Endothelial cell of umbilical vein (primary cell): ENCODE data around the gene ABHD17A. TPM values are rescaled to one million over a fixed set of nuclear protein-coding genes. Genes with fewer than 3 reads are reported as not detected.

Source experiments
- BruUV-seq: library from RNA; stranded (reverse); fragments of 400-500 nt; replicated peaks from 2 replicates; lab custom pipeline; 2021; lab: Mats Ljungman, UMichigan
- CTCF ChIA-PET: fragments of 300-600, 350-600 bp; sonication (Branson Sonifier 250); formaldehyde crosslinking; loops from one replicate; lab custom pipeline; 2021; ENCODE audit warnings: antibody characterized with exemption, inconsistent platforms; lab: Charles Lee
- POLR2A ChIA-PET: fragments of 300-600, 350-600 bp; sonication (Branson Sonifier 250); formaldehyde crosslinking; loops from one replicate; lab custom pipeline; 2021; ENCODE audit warnings: antibody characterized with exemption, inconsistent platforms; lab: Charles Lee
- DNase-seq: peaks from one replicate; pipeline ENCODE4 v3.0.0-alpha.2; 2011; ENCODE audit warnings: low read depth, low spot score
- FAIRE-seq: peaks from 2 replicates; lab custom pipeline; 2011; peaks lifted over from hg19 to GRCh38; lab: Jason Lieb, UNC
- H2AFZ ChIP-seq: 2 replicates; pipeline ENCODE4 v1.6.0; 2012; ENCODE audit warnings: low read depth, low read length, control low read depth, inconsistent platforms
- H3K27ac ChIP-seq: 2 replicates; pipeline ENCODE4 v1.5.1; 2011; ENCODE audit warnings: low read depth, mild to moderate bottlenecking, control low read depth, low read length, moderate library complexity; ENCODE audit not compliant: insufficient read depth
- H3K27me3 ChIP-seq, 2 experiments: 2 replicates each; pipeline versions ENCODE4 v1.6.0 to v1.6.1; 2011; ENCODE audit warnings: low read length in 2 of 2, mixed read lengths in 1 of 2; ENCODE audit not compliant: control insufficient read depth in 2 of 2, insufficient read depth in 2 of 2
- H3K36me3 ChIP-seq, 2 experiments: 2 replicates in 1 of 2; 3 replicates in 1 of 2; pipeline ENCODE4 v1.5.1; 2011; ENCODE audit warnings: low read length in 2 of 2, mild to moderate bottlenecking in 1 of 2, moderate library complexity in 1 of 2; ENCODE audit not compliant: control insufficient read depth in 2 of 2, insufficient read depth in 2 of 2; ENCODE audit errors: extremely low read depth in 1 of 2
- H3K4me1 ChIP-seq: 3 replicates; pipeline ENCODE4 v1.5.1; 2011; ENCODE audit warnings: mild to moderate bottlenecking, low read length; ENCODE audit not compliant: control insufficient read depth, insufficient read depth; ENCODE audit errors: extremely low read depth
- H3K4me2 ChIP-seq: 2 replicates; pipeline ENCODE4 v1.6.1; 2011; ENCODE audit warnings: low read length, control low read depth, mixed read lengths; ENCODE audit not compliant: insufficient read depth
- H3K4me3 ChIP-seq, 3 experiments: fragments of 200-600 bp in 1 of 3; sonication (generic), shearing (Covaris generic) in 1 of 3; replicated peaks in 1 of 3; 2 replicates each; pipeline ENCODE4 v1.5.1; 2011 to 2016; ENCODE audit warnings: control low read depth in 3 of 3, low read length in 3 of 3, mild to moderate bottlenecking in 2 of 3, inconsistent platforms in 1 of 3, low read depth in 1 of 3, moderate library complexity in 1 of 3; ENCODE audit not compliant: insufficient read depth in 1 of 3
- H3K79me2 ChIP-seq: 2 replicates; pipeline ENCODE4 v1.6.0; 2012; ENCODE audit warnings: low read length, inconsistent platforms; ENCODE audit not compliant: control insufficient read depth, insufficient read depth
- H3K9ac ChIP-seq: replicated peaks from 2 replicates; pipeline ENCODE3; 2011; ENCODE audit warnings: low read length, control low read depth; ENCODE audit not compliant: insufficient read depth; ENCODE audit errors: extremely low read depth
- H3K9me1 ChIP-seq: replicated peaks from 3 replicates; pipeline ENCODE4 v1.6.0; 2011; ENCODE audit warnings: mild to moderate bottlenecking, low read length; ENCODE audit not compliant: control insufficient read depth, insufficient read depth; ENCODE audit errors: extremely low read depth
- H3K9me3 ChIP-seq: replicated peaks from 2 replicates; pipeline ENCODE4 v1.5.1; 2012; ENCODE audit warnings: low read length, inconsistent platforms; ENCODE audit not compliant: control insufficient read depth, insufficient read depth
- H4K20me1 ChIP-seq: replicated peaks from 2 replicates; pipeline ENCODE3; 2011; ENCODE audit warnings: mild to moderate bottlenecking, low read length; ENCODE audit not compliant: control insufficient read depth, insufficient read depth; ENCODE audit errors: extremely low read depth
- EZH2 ChIP-seq: IDR thresholded peaks from 2 replicates; pipeline ENCODE4 v1.6.1; 2012; ENCODE audit warnings: borderline replicate concordance, low read depth, mild to moderate bottlenecking, moderate library complexity, low read length, inconsistent platforms; ENCODE audit not compliant: severe bottlenecking
- FOS ChIP-seq: IDR thresholded peaks from 2 replicates; pipeline ENCODE4 v1.6.1; 2011; ENCODE audit warnings: mild to moderate bottlenecking, low read length, moderate library complexity, borderline replicate concordance; ENCODE audit not compliant: insufficient read depth
- GATA2 ChIP-seq: IDR thresholded peaks from 2 replicates; pipeline ENCODE4 v1.7.0; 2011; ENCODE audit warnings: low read depth, mild to moderate bottlenecking, moderate library complexity, mixed read lengths, low read length; ENCODE audit not compliant: insufficient read length, insufficient read depth
- JUN ChIP-seq: IDR thresholded peaks from 2 replicates; pipeline ENCODE4 v1.6.1; 2011; ENCODE audit warnings: borderline replicate concordance, low read depth; ENCODE audit not compliant: insufficient read length, insufficient read depth
- MYC ChIP-seq: IDR thresholded peaks from one replicate; pipeline ENCODE4 v1.6.1; 2011; ENCODE audit warnings: mild to moderate bottlenecking, low read depth, low read length
- POLR2A ChIP-seq: IDR thresholded peaks from 2 replicates; pipeline ENCODE4 v1.6.1; 2012; ENCODE audit warnings: low read depth, mild to moderate bottlenecking, control low read depth, low read length
- POLR2AphosphoS5 ChIP-seq: IDR thresholded peaks from 2 replicates; pipeline ENCODE4 v1.6.1; 2012; ENCODE audit warnings: low read depth, mild to moderate bottlenecking, control low read depth, low read length, moderate library complexity; ENCODE audit not compliant: insufficient read depth
- dilution Hi-C: fragments of 300-500 bp; cut with MboI; formaldehyde crosslinking; loops from one replicate; pipeline ENCODE4 v1.15.0; 2019; ENCODE audit warnings: low sequenced_read_pairs; ENCODE audit not compliant: extremely low pct_ligation_motif_present
- intact Hi-C: fragments of 100-400 bp; cut with micrococcal nuclease; formaldehyde crosslinking; loops from one replicate; pipeline ENCODE4 v1.10.0; 2022
- polyA plus RNA-seq, 4 experiments: library from polyadenylated mRNA; depleted of rRNA in 3 of 4; stranded (reverse) in 3 of 4; unstranded in 1 of 4; fragments of >200 nt; gene quantifications; 2 replicates each; pipeline versions ENCODE4 v1.2.1 to v1.2.3, GENCODE V29; 2011 to 2012; ENCODE audit warnings: missing spikeins in 1 of 4
- total RNA-seq: library from RNA; stranded (reverse); gene quantifications from 2 replicates; pipeline ENCODE4 v1.2.3, GENCODE V29; 2021
- TF ChIP-seq, protein P1 (sequence below), 2 donors: IDR thresholded peaks; 1 replicate in 1 of 2; 2 replicates in 1 of 2; pipeline ENCODE4 v1.5.1; 2011; ENCODE audit warnings: low read length in 2 of 2, mild to moderate bottlenecking in 2 of 2, moderate library complexity in 2 of 2, control low read depth in 1 of 2, inconsistent platforms in 1 of 2, low read depth in 1 of 2; ENCODE audit not compliant: insufficient read depth in 1 of 2; ENCODE audit errors: extremely low read depth in 1 of 2
- TF ChIP-seq, protein P2 (sequence below): IDR thresholded peaks from 2 replicates; pipeline ENCODE4 v1.6.1; 2011; ENCODE audit not compliant: insufficient read depth, insufficient read length

Gene ABHD17A
- total and polyA plus RNA-seq, 2 donors (not counting 3 experiments of a cell fraction or from before 2014, with no cell fraction given) = 89.8 to 143 TPM

DNA sequence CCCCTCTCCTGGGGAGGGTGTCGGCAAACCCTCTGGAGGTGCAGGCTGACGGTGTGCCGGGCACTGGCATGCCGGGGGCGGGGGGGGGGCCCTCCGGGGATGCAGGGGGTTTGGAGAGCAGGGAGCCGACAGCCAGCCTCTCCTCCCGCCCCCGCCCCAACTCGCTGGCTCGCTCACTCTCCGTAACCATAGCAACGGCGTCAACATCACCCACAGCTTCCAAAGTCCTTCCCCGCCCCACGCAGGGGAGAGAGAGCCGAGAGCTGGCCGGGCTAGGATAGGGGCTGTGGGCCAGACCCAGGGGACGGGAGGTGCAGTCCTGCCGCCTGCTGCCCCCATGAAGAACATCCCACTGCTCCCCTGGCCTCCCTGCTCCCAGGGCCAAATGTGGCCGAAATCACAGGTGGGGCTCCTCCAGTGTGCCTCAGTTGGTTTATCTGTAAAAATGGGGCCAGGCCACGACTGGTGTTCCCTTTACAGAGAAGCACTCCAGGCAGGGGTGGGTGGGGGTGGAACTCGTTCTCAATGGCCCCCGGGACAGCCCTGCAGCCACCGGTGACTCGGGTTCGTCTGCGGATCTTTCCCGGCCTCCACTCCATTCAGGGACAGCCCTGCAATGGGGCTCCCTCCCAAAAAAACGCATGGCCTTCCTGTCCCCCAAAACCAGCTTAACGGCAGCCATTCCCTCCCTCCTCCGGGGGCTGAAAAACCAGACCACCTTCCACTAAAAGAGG lies 25.1 kb downstream of the ABHD17A start:
- Histone ChIP-seq H2AFZ (no peak overlapping the region), H3K4me1 (peaks cover 47% of the 10 kb centered on the region), H3K36me3 (no peaks in the 10 kb centered on the region), H3K9ac (no peak overlapping the region), H3K9me3 (no peaks in the 10 kb centered on the region), H3K4me3 (peak overlapping the region in 1 of 3 experiments; percentile 19), H3K27ac (no peak overlapping the region), H3K9me1 (no peaks in the 10 kb centered on the region), H3K27me3 (no peaks in the 10 kb centered on the region), H3K4me2 (peak overlapping the region; percentile 89), H4K20me1 (no peaks in the 10 kb centered on the region), H3K79me2 (peaks cover 75% of the 10 kb centered on the region)
- intact Hi-C loops = no loop called here
- BruUV-seq = no TSS peak
- no peak for TF ChIP-seq POLR2AphosphoS5
- no peak for TF ChIP-seq EZH2
- ChIA-PET POLR2A (interaction anchor here (0.6 kb wide), 1 partner anchor 864 kb away, joined by 7 read pairs; no protein-coding TSS in a partner anchor), CTCF (no interaction called here)
- FAIRE-seq (no peak), DNase-seq (no peak)
- dilution Hi-C loops = no loop called here

DNA sequence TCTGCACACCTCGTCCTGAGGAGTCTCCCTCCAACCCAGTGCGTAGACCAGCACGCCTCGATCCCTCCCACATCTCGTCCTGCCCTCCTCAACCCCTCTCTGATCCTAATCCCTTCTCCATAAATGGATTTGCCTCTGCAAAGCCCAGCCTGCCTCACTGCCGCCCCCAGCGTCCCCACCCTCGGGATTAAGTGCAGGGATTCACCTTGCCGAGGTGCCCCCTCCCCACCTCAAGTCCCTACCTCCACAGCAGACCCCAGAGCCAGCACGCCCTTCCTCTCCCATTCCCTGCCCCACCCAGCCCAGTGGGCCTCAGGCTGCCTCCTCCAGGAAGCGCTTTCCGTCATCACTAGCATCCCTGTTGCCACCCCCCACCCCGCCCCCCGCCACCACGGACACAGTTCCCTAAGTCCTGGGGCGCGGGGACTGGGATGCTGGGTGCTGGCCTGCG lies 25.9 kb downstream of the ABHD17A start:
- no peak for FAIRE-seq
- no peak overlapping the region for H3K9ac ChIP-seq
- BruUV-seq = no TSS peak
- no peak for DNase-seq
- ChIA-PET CTCF (no interaction called here), POLR2A (no interaction called here)
- intact Hi-C loops (no loop called here), dilution Hi-C loops (no loop called here)
- H2AFZ ChIP-seq = no peak overlapping the region
- no peak overlapping the region for H3K4me3 ChIP-seq
- H3K9me1 ChIP-seq = no peaks in the 10 kb centered on the region
- H3K36me3 ChIP-seq = no peaks in the 10 kb centered on the region
- peaks cover 51% of the 10 kb centered on the region for H3K4me1 ChIP-seq
- no peak overlapping the region for H3K27ac ChIP-seq
- no peaks in the 10 kb centered on the region for H3K27me3 ChIP-seq
- no peak for TF ChIP-seq JUN
- no peak for TF ChIP-seq EZH2
- no peak for TF ChIP-seq POLR2AphosphoS5
- TF ChIP-seq FOS = no peak
- TF ChIP-seq, protein P1, sequence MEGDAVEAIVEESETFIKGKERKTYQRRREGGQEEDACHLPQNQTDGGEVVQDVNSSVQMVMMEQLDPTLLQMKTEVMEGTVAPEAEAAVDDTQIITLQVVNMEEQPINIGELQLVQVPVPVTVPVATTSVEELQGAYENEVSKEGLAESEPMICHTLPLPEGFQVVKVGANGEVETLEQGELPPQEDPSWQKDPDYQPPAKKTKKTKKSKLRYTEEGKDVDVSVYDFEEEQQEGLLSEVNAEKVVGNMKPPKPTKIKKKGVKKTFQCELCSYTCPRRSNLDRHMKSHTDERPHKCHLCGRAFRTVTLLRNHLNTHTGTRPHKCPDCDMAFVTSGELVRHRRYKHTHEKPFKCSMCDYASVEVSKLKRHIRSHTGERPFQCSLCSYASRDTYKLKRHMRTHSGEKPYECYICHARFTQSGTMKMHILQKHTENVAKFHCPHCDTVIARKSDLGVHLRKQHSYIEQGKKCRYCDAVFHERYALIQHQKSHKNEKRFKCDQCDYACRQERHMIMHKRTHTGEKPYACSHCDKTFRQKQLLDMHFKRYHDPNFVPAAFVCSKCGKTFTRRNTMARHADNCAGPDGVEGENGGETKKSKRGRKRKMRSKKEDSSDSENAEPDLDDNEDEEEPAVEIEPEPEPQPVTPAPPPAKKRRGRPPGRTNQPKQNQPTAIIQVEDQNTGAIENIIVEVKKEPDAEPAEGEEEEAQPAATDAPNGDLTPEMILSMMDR (IDR thresholded peaks at IDR 0.05; ENCODE audit: extremely low read depth in 1 of 2, insufficient read depth in 1 of 2, low read depth in 1 of 2, low read length in 2 of 2) = no peak
- TF ChIP-seq GATA2 = no peak
- no peak for TF ChIP-seq MYC
- TF ChIP-seq, protein P2, sequence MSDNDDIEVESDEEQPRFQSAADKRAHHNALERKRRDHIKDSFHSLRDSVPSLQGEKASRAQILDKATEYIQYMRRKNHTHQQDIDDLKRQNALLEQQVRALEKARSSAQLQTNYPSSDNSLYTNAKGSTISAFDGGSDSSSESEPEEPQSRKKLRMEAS = no peak
- no peak for TF ChIP-seq POLR2A
- H3K9me3 ChIP-seq = no peaks in the 10 kb centered on the region
- H3K79me2 ChIP-seq = peaks cover 82% of the 10 kb centered on the region
- no peak overlapping the region for H3K4me2 ChIP-seq
- H4K20me1 ChIP-seq = no peaks in the 10 kb centered on the region
